GM10847 (cell line): Measurements from ENCODE around the gene TCF25.

Source experiments
- POLR2A ChIP-seq: IDR thresholded peaks from 2 replicates; pipeline ENCODE4 v1.6.1; 2011; ENCODE audit not compliant: insufficient read length; ENCODE audit errors: extremely low read depth

The TCF25 gene

GRCh38 chr16:89919535-89920406 lies 46.4 kb downstream of the TCF25 start:
- no peak for TF ChIP-seq POLR2A

- no peak for TF ChIP-seq POLR2A
Measured at GRCh38 chr16:89920723-89921122, 47.3 kb downstream of the TCF25 start.

GRCh38 chr16:89921131-89921701 lies 47.8 kb downstream of the TCF25 start:
- no peak for TF ChIP-seq POLR2A

GRCh38 chr16:89921702-89922476 lies 48.5 kb downstream of the TCF25 start:
- no peak for TF ChIP-seq POLR2A

GRCh38 chr16:89922477-89922883 lies 49.1 kb downstream of the TCF25 start:
- TF ChIP-seq POLR2A: no peak

GRCh38 chr16:89922884-89923639 lies 49.7 kb downstream of the TCF25 start, which contains the start of gene TUBB3:
TSS of gene TUBB3 (plus strand) at chr16:89923342. CDS start at chr16:89923402, 60 bp downstream.
- peak; percentile 39 for TF ChIP-seq POLR2A

- no peak for TF ChIP-seq POLR2A
Measured at GRCh38 chr16:89923640-89924296, 50.4 kb downstream of the TCF25 start.

- TF ChIP-seq POLR2A: no peak
Measured at GRCh38 chr16:89924297-89924924, 51.0 kb downstream of the TCF25 start.

GRCh38 chr16:89924925-89925307 lies 51.5 kb downstream of the TCF25 start:
- no peak for TF ChIP-seq POLR2A

GRCh38 chr16:89925596-89926079 lies 52.2 kb downstream of the TCF25 start:
- no peak for TF ChIP-seq POLR2A

- TF ChIP-seq POLR2A: no peak
Measured at GRCh38 chr16:89931305-89931896, 58.0 kb downstream of the TCF25 start.

GRCh38 chr16:89931964-89932363 lies 58.6 kb downstream of the TCF25 start:
- TF ChIP-seq POLR2A: no peak
